SKM-1 (cell line): ENCODE data around the gene TRPM1.

Experiments
- DNase-seq: peaks from one replicate; lab custom pipeline; 2025; ENCODE audit not compliant: unreplicated experiment; lab: John Stamatoyannopoulos, UW

Gene TRPM1

GRCh38 chr15:31021067-31021665 lies 80.4 kb downstream of the TRPM1 start:
- no peak for DNase-seq

GRCh38 chr15:31020542-31020941 lies 81.0 kb downstream of the TRPM1 start:
- no peak for DNase-seq

- no peak for DNase-seq
Measured at GRCh38 chr15:31019986-31020385, 81.5 kb downstream of the TRPM1 start.

GRCh38 chr15:31017311-31017710 lies 84.2 kb downstream of the TRPM1 start:
- DNase-seq = no peak

- no peak for DNase-seq
Measured at GRCh38 chr15:31016446-31016915, 85.0 kb downstream of the TRPM1 start.

GRCh38 chr15:31014608-31014925 lies 87.0 kb downstream of the TRPM1 start:
- no peak for DNase-seq

- DNase-seq = no peak
Measured at GRCh38 chr15:31013863-31014607, 87.5 kb downstream of the TRPM1 start.

- DNase-seq = no peak
Measured at GRCh38 chr15:31012455-31012854, 89.1 kb downstream of the TRPM1 start.

- DNase-seq = no peak
Measured at GRCh38 chr15:31010036-31010435, 91.5 kb downstream of the TRPM1 start.

- DNase-seq = no peak
Measured at GRCh38 chr15:31005660-31006059, 95.9 kb downstream of the TRPM1 start.

GRCh38 chr15:31004220-31004733 lies 97.2 kb downstream of the TRPM1 start:
- DNase-seq = peak; percentile 98

GRCh38 chr15:31001702-31002101 lies 99.8 kb downstream of the TRPM1 start:
- no peak for DNase-seq

- no peak for DNase-seq
Measured at GRCh38 chr15:30999729-31000128, 101.8 kb downstream of the TRPM1 start.

- no peak for DNase-seq
Measured at GRCh38 chr15:30997270-30997669, 104.3 kb downstream of the TRPM1 start.

- no peak for DNase-seq
Measured at GRCh38 chr15:30992249-30992864, 109.2 kb downstream of the TRPM1 start.

GRCh38 chr15:30991255-30992235 lies 110.0 kb downstream of the TRPM1 start, which contains the start of gene MTMR10:
MTMR10 (minus strand) TSS chr15:30991628; CDS start chr15:30991506, 122 bp downstream.
- peak; percentile 59 for DNase-seq

GRCh38 chr15:30990446-30991254 lies 110.9 kb downstream of the TRPM1 start:
- peak; percentile 38 for DNase-seq

- no peak for DNase-seq
Measured at GRCh38 chr15:30990036-30990435, 111.5 kb downstream of the TRPM1 start.

- no peak for DNase-seq
Measured at GRCh38 chr15:30985081-30985531, 116.4 kb downstream of the TRPM1 start.

GRCh38 chr15:30984542-30984941 lies 117.0 kb downstream of the TRPM1 start:
- no peak for DNase-seq
